COLO668 (cell line): Measurements from ENCODE around the gene GSKIP.
"Not testable (repeated sequence)": the region's sequence is repeated elsewhere in the genome, so short reads cannot be mapped to it uniquely, and the experiment has no call there.

Experiments used
- DNase-seq: peaks from one replicate; lab custom pipeline; 2025; ENCODE audit not compliant: unreplicated experiment; lab: John Stamatoyannopoulos, UW

Gene GSKIP

GRCh38 chr14:96362965-96363750 is at the start of gene GSKIP, which contains the start of gene ATG2B:
Gene GSKIP, plus strand, starts transcription at chr14:96363526. Its CDS starts 18,722 bp downstream, at chr14:96382248.
Gene ATG2B, minus strand, starts transcription at chr14:96363341. Its CDS starts 365 bp downstream, at chr14:96362976.
- DNase-seq: peak; percentile 99

- no peak for DNase-seq
Observed at GRCh38 chr14:96316087-96316486, 47.2 kb upstream of the GSKIP start.

GRCh38 chr14:96318836-96319235 is 44.5 kb upstream of the GSKIP start:
- no peak for DNase-seq

- no peak for DNase-seq
Observed at GRCh38 chr14:96320605-96321004, 42.7 kb upstream of the GSKIP start.

GRCh38 chr14:96324219-96324618 is 39.1 kb upstream of the GSKIP start:
- no peak for DNase-seq

- DNase-seq: no peak
Observed at GRCh38 chr14:96338551-96338950, 24.8 kb upstream of the GSKIP start.

GRCh38 chr14:96341323-96341722 is 22.0 kb upstream of the GSKIP start:
- no peak for DNase-seq

GRCh38 chr14:96345669-96346068 is 17.7 kb upstream of the GSKIP start:
- no peak for DNase-seq

- not testable (repeated sequence) for DNase-seq
Observed at GRCh38 chr14:96347957-96348356, 15.4 kb upstream of the GSKIP start.

GRCh38 chr14:96349286-96350075 is 13.8 kb upstream of the GSKIP start:
- DNase-seq: no peak

GRCh38 chr14:96351986-96352385 is 11.3 kb upstream of the GSKIP start:
- DNase-seq: no peak

- no peak for DNase-seq
Observed at GRCh38 chr14:96352708-96353107, 10.6 kb upstream of the GSKIP start.

- no peak for DNase-seq
Observed at GRCh38 chr14:96354246-96354645, 9.1 kb upstream of the GSKIP start.

- DNase-seq: no peak
Observed at GRCh38 chr14:96357216-96357615, 6.1 kb upstream of the GSKIP start.

- no peak for DNase-seq
Observed at GRCh38 chr14:96359959-96360358, 3.4 kb upstream of the GSKIP start.

GRCh38 chr14:96362071-96362964 is 1.0 kb upstream of the GSKIP start:
- peak; percentile 61 for DNase-seq

GRCh38 chr14:96363751-96364336 is 518 bp downstream of the GSKIP start:
- DNase-seq: peak; percentile 61

- DNase-seq: no peak
Observed at GRCh38 chr14:96364962-96365361, 1.6 kb downstream of the GSKIP start.

GRCh38 chr14:96368534-96368933 is 5.2 kb downstream of the GSKIP start:
- DNase-seq: no peak

GRCh38 chr14:96370528-96370927 is 7.2 kb downstream of the GSKIP start:
- no peak for DNase-seq

- no peak for DNase-seq
Observed at GRCh38 chr14:96373538-96373937, 10.2 kb downstream of the GSKIP start.
